Activated T-helper 17 cell treated with anti-CD3 and anti-CD28 coated beads, Interleukin-2, amount 50 U/mL, for 72 hours (primary cell): Measurements from ENCODE around the gene CD79A. TPM values are rescaled to one million over a fixed set of nuclear protein-coding genes. Genes with fewer than 3 reads are reported as not detected.

Experiments
- ATAC-seq: fragments of 150-1000 bp; cut with Tn5 transposase; replicated peaks from 2 replicates; pipeline ENCODE4 v1.10.0; 2021; ENCODE audit warnings: mild to moderate bottlenecking, moderate library complexity
- H3K27ac Mint-ChIP-seq: one replicate; pipeline ENCODE4 v1.8.0; 2022; ENCODE audit warnings: mixed read lengths
- H3K27me3 Mint-ChIP-seq: one replicate; pipeline ENCODE4 v1.8.0; 2022; ENCODE audit warnings: mixed read lengths
- H3K36me3 Mint-ChIP-seq: one replicate; pipeline ENCODE4 v1.8.0; 2022; ENCODE audit warnings: low read depth, mild to moderate bottlenecking, mixed read lengths
- H3K4me1 Mint-ChIP-seq: one replicate; pipeline ENCODE4 v1.8.0; 2022; ENCODE audit warnings: mixed read lengths
- H3K4me3 Mint-ChIP-seq: one replicate; pipeline ENCODE4 v1.8.0; 2022; ENCODE audit warnings: mild to moderate bottlenecking, mixed read lengths
- H3K9me3 Mint-ChIP-seq: one replicate; pipeline ENCODE4 v1.8.0; 2022; ENCODE audit warnings: mixed read lengths
- total RNA-seq, 2 donors: library from RNA; stranded (reverse); gene quantifications; one replicate each; pipeline ENCODE4 v1.2.3, GENCODE V29; 2022

Gene CD79A
- total RNA-seq, 2 donors from 2014 or later = 0.22 to 0.98 TPM

- Mint-ChIP-seq H3K4me1 (peaks cover 47% of the 10 kb centered on the region), H3K36me3 (peaks cover 90% of the 10 kb centered on the region), H3K9me3 (no peaks in the 10 kb centered on the region), H3K27me3 (no peaks in the 10 kb centered on the region), H3K4me3 (peak overlapping the region; percentile 80), H3K27ac (peak overlapping the region; percentile 83)
- ATAC-seq = peak; percentile 67
Measured at GRCh38 chr19:41886761-41887710, 10.0 kb downstream of the CD79A start.

DNA sequence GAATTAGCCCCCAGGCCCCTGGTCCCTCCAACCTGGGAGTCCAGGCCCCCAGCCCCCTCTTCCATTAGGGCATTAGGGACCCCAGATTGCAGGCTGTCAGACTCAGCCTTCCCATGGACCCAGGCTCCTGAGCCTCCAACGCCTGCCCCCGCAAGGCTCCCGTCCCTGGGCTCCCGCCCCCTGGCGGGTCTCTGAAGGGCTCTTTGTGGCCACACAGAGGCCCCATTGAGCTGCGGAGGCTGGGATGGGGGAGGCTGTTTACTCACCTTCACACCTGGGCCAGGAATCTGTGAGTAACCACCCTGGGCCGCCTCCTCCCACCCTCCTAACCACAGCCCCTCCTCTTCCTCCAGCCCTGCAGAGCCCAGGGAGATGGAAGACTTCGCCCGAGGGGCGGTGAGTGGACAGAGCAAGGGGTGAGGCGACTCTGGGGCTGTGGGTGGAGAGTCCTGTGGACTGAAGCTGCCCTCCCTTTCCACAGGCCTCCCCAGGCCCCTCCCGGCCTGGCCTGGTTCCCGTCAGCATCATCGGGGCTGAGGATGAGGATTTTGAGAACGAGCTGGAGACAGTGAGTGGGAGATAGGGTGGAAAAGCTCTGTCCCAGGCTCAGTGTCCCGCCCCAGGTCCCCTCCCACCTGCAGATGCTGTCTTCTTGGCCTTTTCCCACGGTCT, 10.8 kb downstream of the CD79A start:
- Mint-ChIP-seq H3K36me3 (peaks cover 89% of the 10 kb centered on the region), H3K27ac (peak overlapping the region; percentile 83), H3K9me3 (no peaks in the 10 kb centered on the region), H3K4me3 (peak overlapping the region; percentile 80), H3K4me1 (peaks cover 40% of the 10 kb centered on the region), H3K27me3 (no peaks in the 10 kb centered on the region)
- ATAC-seq = peak; percentile 74

- H3K9me3 Mint-ChIP-seq = no peaks in the 10 kb centered on the region
- peak overlapping the region; percentile 83 for H3K27ac Mint-ChIP-seq
- H3K27me3 Mint-ChIP-seq = no peaks in the 10 kb centered on the region
- peak overlapping the region; percentile 80 for H3K4me3 Mint-ChIP-seq
- H3K36me3 Mint-ChIP-seq = peaks cover 88% of the 10 kb centered on the region
- no peak for ATAC-seq
- H3K4me1 Mint-ChIP-seq = peaks cover 40% of the 10 kb centered on the region
Measured at GRCh38 chr19:41888926-41889325, 11.8 kb downstream of the CD79A start.

GRCh38 chr19:41889896-41890295, 12.8 kb downstream of the CD79A start:
- Mint-ChIP-seq H3K4me3 (peak overlapping the region; percentile 23), H3K36me3 (peaks cover 84% of the 10 kb centered on the region), H3K27ac (peak overlapping the region; percentile 75), H3K4me1 (peaks cover 39% of the 10 kb centered on the region), H3K9me3 (no peaks in the 10 kb centered on the region), H3K27me3 (no peaks in the 10 kb centered on the region)
- ATAC-seq = no peak

DNA sequence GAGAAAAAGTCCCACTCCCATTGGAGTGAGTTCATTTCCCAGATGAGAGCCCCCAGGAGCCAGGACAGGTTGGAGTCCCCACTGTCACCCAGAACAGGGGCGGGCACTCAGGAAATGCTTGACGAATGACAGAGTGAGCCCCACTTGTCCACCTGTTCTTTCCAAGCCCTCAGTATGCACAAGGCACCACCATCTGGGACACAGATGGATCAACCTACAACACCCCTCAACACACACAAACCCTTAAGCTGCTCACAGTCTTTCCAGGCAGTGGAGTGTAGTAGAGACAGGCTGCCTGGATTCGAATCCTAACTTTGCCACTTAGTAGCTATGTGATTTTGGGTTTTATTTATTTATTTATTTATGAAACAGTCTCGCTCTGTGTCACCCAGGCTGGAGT, 13.9 kb downstream of the CD79A start:
- H3K27me3 Mint-ChIP-seq = no peaks in the 10 kb centered on the region
- no peaks in the 10 kb centered on the region for H3K9me3 Mint-ChIP-seq
- no peak for ATAC-seq
- H3K36me3 Mint-ChIP-seq = peaks cover 84% of the 10 kb centered on the region
- H3K4me3 Mint-ChIP-seq = no peak overlapping the region
- H3K27ac Mint-ChIP-seq = no peak overlapping the region
- peaks cover 38% of the 10 kb centered on the region for H3K4me1 Mint-ChIP-seq

DNA sequence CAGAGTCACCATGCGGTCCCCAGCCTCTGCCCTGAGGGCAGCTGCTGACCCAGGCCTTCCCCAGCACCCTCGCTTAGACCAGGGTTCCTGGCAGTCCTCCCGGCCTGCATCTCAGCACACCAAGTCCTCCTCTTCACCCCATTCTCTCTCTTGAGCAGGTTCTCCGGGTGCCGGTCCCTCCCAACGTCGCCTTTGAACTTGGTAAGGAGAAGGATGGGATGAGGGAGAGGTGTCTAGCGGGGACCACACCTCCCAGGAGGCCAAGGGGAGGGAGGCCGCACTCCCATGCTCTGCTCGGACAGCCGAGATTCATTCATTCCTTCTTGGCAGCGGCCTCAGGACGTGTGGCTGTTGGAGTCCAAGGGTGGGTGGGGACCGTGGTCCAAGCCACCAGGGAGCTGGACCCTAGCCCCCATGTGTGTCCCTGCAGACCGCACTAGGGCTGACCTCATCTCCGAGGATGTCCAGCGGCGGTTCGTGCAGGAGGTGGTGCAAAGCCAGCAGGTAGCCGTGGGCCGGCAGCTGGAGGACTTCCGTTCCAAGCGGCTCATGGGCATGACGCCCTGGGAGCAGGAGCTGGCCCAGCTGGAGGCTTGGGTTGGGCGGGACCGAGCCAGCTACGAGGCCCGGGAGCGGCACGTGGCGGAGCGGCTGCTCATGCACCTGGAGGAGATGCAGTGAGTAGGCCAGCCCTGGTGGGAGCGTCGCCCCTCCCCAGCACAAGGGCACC, 15.3 kb downstream of the CD79A start:
- no peaks in the 10 kb centered on the region for H3K9me3 Mint-ChIP-seq
- peaks cover 26% of the 10 kb centered on the region for H3K4me1 Mint-ChIP-seq
- H3K4me3 Mint-ChIP-seq = no peak overlapping the region
- no peak for ATAC-seq
- peaks cover 76% of the 10 kb centered on the region for H3K36me3 Mint-ChIP-seq
- H3K27ac Mint-ChIP-seq = peak overlapping the region; percentile 73
- H3K27me3 Mint-ChIP-seq = no peaks in the 10 kb centered on the region

- Mint-ChIP-seq H3K27me3 (no peaks in the 10 kb centered on the region), H3K4me3 (no peak overlapping the region), H3K36me3 (peaks cover 78% of the 10 kb centered on the region), H3K4me1 (peaks cover 17% of the 10 kb centered on the region), H3K9me3 (no peaks in the 10 kb centered on the region), H3K27ac (peak overlapping the region; percentile 50)
- peak; percentile 23 for ATAC-seq
Measured at GRCh38 chr19:41893899-41894298, 16.8 kb downstream of the CD79A start.

- H3K27ac Mint-ChIP-seq = peak overlapping the region; percentile 50
- no peaks in the 10 kb centered on the region for H3K27me3 Mint-ChIP-seq
- peaks cover 22% of the 10 kb centered on the region for H3K4me1 Mint-ChIP-seq
- ATAC-seq = no peak
- no peaks in the 10 kb centered on the region for H3K9me3 Mint-ChIP-seq
- H3K4me3 Mint-ChIP-seq = no peak overlapping the region
- peaks cover 78% of the 10 kb centered on the region for H3K36me3 Mint-ChIP-seq
Measured at GRCh38 chr19:41894350-41894749, 17.3 kb downstream of the CD79A start.

DNA sequence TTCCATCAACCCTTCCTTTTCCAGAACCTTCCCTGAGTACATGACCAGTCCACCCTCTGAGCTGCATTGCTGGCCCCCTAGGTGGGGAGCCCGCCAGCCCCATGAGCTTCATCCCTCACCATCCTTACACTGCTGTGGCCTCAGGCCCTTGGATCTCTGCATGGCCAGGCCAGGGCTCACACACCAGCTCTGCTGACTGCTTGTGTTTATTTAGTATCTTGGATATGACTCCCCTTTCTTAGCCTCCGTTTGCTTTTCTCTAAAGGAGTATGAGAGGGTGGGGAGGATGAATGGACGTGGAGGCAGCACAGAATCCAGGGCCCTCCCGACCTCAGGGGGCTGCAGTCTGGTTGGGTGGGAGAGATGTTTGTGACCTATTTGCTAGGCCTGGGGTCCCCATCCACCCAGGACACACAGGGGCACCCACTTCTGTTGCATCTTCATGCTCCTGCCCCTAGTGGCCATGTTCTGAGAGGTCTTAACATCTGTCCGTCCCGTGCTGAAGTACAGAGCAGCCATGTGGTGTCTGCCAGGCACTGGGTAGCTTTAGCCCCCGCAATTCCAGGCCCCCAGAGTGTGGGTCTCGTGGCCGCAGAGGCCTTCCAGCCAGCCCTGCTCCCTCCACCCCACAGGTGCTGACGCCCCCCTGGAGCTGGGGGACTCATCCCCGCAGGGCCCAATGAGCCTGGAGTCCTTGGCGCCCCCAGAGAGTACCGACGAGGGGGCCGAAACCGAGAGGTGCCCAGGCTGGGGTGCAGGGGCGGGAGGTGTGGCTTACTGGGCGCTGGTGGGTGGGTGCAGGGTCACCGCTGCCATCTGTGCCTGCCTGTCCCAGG, 18.9 kb downstream of the CD79A start:
- peak; percentile 53 for ATAC-seq
- no peaks in the 10 kb centered on the region for H3K27me3 Mint-ChIP-seq
- peak overlapping the region; percentile 58 for H3K27ac Mint-ChIP-seq
- H3K9me3 Mint-ChIP-seq = no peaks in the 10 kb centered on the region
- peaks cover 17% of the 10 kb centered on the region for H3K4me1 Mint-ChIP-seq
- peak overlapping the region; percentile 2 for H3K4me3 Mint-ChIP-seq
- H3K36me3 Mint-ChIP-seq = peaks cover 78% of the 10 kb centered on the region

DNA sequence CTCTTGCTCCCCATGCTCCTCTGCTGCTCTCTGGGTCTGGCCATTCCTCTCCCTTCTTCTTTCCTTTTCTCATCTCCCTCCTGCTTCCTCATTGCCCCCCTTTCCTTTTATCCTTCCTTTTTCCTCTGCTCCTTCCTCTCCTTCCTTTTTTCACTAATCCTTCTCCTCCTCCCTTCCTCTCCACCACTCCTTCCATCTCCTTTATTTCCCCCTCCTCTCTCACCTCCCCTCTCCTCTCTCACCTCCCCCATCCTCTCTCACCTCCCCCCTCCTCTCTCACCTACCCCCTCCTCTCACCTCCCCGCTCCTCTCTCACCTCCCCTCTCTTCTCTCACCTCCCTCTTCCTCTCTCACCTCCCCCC, 19.5 kb downstream of the CD79A start:
- Mint-ChIP-seq H3K27me3 (no peaks in the 10 kb centered on the region), H3K27ac (peak overlapping the region; percentile 58), H3K9me3 (no peaks in the 10 kb centered on the region), H3K36me3 (peaks cover 80% of the 10 kb centered on the region), H3K4me3 (no peak overlapping the region), H3K4me1 (peaks cover 15% of the 10 kb centered on the region)
- no peak for ATAC-seq

GRCh38 chr19:41897181-41897580, 20.1 kb downstream of the CD79A start:
- ATAC-seq = no peak
- Mint-ChIP-seq H3K9me3 (no peaks in the 10 kb centered on the region), H3K36me3 (peaks cover 82% of the 10 kb centered on the region), H3K27me3 (no peaks in the 10 kb centered on the region), H3K4me3 (no peak overlapping the region), H3K27ac (peak overlapping the region; percentile 30), H3K4me1 (peaks cover 12% of the 10 kb centered on the region)

GRCh38 chr19:41897820-41898219, 20.7 kb downstream of the CD79A start:
- Mint-ChIP-seq H3K27me3 (no peaks in the 10 kb centered on the region), H3K4me1 (peaks cover 12% of the 10 kb centered on the region), H3K36me3 (peaks cover 82% of the 10 kb centered on the region), H3K27ac (peak overlapping the region; percentile 30), H3K4me3 (no peak overlapping the region), H3K9me3 (no peaks in the 10 kb centered on the region)
- no peak for ATAC-seq

GRCh38 chr19:41898235-41898634, 21.2 kb downstream of the CD79A start:
- no peak overlapping the region for H3K4me3 Mint-ChIP-seq
- no peaks in the 10 kb centered on the region for H3K27me3 Mint-ChIP-seq
- H3K4me1 Mint-ChIP-seq = peaks cover 12% of the 10 kb centered on the region
- peaks cover 82% of the 10 kb centered on the region for H3K36me3 Mint-ChIP-seq
- no peak overlapping the region for H3K27ac Mint-ChIP-seq
- ATAC-seq = no peak
- H3K9me3 Mint-ChIP-seq = no peaks in the 10 kb centered on the region
